HG02870 (cell line): Measurements from ENCODE around the gene ANKRD39.
"Not testable (repeated sequence)": the region's sequence is repeated elsewhere in the genome, so short reads cannot be mapped to it uniquely, and the experiment has no call there.

Experiments
- ATAC-seq: cut with Tn5 transposase; IDR thresholded peaks from one replicate; pipeline ENCODE4 v1.9.1; 2021; ENCODE audit warnings: mild to moderate bottlenecking, moderate library complexity; ENCODE audit not compliant: unreplicated experiment

The ANKRD39 gene

DNA sequence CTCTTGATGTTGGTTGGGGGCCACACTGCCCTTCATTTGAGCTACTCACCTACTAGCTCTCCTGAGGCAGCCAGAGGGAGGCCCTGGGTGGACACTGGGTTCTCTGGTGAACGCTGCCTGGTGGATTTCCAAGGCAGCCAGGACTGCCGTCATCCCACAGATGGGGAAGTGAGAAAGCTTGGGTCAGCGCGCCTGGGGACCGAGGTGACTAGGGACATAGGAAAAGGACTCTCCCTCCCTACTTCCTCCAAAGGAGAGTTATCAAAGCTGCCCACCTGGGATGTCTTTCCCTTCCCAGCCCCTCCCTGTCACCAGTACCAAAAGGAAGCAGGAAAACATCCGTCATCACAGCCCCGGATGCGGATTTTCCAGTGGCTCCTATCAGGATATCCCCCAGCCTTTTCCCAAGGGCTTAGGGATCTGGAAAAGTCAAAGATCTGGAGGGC lies 15.9 kb upstream of the ANKRD39 start:
- ATAC-seq, result no peak

DNA sequence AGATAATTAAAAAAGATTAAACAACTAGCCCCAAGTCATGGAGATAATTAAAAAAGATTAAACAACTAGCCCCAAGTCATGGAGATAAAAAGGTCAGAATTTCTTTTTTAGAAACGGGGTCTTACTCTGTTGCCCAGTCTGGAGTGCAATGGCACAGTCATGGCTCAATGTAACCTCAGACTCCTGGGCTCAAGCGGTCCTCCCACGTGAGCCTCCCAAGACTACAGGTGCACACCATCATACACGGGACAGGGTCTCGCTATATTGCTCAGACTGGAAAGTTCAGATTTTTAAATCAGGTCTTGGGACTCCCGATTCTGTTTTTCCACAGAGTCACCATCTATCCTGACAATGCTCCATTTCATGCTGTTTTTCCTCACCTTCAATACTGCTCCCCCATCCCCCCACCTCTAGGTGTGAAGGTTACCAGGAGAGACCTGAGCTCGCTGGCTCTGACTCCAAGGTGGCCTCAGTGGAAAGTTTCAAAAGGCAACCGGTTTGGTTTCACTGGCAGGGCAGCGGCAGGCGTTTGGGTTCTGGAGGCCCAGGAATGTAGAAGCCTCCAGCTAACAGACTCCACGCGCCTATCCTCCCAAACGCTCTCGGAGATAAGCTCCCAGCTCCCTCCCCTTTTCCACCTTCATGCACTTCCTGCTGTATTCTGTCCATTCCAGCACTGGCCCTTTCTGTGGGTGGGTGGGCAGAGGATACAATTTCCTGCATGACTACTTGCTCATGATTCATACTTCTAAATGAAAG lies 15.0 kb upstream of the ANKRD39 start:
- ATAC-seq, result no peak

DNA sequence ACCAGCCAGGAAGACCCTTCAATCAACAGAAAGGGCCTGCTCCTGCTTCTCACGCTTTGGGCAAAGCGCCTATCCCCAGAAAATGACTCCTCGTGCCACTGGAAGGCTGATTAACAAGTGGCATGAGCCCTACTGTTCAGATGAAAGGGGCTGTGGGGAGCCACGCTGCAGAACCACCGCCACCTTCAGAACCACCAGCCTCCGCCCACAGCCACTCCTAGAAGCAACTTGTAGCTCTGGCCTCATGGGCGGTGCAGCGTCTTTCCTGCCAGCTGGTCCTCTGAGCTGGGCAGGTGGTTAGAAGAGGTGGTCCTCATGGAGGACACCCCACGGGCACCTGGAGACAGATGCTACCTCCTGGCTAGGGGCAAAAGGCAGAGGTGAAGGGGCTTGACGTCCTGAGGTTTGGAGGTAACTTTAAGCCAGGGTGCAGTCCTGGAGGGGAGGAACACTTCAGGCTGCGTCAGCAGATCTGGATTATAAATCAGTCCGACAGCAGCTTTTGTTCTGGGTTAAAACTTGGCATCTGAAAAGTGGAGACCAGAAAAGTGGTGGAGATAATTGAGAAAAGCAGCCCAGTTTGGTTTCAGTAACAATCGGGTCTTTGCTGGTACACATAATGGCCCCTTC lies 12.9 kb upstream of the ANKRD39 start:
- no peak for ATAC-seq

DNA sequence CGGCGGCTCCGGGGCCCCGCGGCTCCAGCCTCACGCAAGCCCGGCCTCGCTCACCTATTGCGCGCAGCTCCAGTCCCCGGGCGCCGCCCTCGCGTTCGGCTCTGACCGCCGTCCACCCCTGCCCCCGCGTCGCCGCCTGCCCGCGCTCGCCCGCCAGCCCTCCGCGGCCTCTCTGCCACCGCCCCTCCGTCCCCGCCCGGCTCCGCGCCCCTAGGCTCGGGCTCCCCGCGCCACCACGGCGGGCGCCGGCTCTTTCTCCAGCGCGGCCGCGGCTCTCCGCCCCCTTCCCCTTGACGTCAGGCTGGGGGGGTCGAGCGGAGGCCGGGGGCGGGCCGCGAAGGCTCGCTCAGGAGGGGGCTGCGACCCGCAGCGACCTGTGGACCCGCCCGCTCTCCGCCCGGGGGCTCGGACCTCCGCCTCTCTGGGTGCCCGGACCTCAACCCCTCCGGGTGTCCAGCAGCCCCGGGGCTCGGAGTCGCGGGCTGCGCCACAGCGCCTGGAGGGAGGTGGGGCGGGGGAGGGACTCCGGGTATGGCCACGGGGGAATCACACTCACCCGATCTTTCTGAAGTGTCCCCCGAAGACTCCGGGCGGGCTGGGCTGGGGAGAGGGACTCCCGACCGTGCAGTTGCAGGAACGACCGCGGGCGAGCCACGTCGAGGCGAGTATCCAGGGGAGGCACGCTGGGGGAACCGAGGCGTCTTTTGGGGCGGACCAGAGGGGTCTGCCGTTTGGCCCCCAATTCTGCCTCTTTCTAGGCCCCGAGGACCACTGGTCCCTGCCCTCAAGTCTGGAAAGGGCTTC lies 12.2 kb upstream of the ANKRD39 start, which contains the start of gene SEMA4C:
Gene SEMA4C, minus strand, starts transcription at position 259 of the 804 bp plus-strand sequence. CDS start 2,194 bp downstream, outside the sequence.
- ATAC-seq, result no peak

DNA sequence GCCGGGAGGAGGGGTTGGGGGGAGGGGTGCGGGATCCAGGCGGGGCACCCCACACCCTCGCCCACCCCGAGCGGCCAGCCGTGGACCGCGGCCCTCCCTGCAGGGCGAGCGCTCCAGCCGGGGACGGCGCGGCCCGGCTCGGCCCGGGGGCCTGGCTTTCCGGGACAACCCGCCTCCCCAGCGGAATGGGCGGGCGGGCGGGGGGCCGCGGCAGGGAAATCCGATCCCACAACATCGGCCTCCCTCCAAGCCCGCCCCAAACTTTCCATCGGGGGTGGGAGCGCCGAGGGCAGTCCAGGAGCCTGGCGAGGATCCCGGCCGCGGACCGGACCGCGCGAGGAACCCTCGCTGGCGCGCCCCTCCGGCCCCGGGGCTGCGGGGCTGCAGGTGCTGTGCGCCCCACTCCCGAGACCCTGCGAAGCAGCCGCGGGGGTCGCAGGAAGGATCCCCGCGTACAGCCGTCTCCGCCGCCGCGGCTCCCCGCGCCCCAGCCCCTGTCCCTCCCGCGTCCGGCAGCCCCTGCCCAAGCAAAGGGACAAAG lies 11.5 kb upstream of the ANKRD39 start:
- ATAC-seq, result no peak

DNA sequence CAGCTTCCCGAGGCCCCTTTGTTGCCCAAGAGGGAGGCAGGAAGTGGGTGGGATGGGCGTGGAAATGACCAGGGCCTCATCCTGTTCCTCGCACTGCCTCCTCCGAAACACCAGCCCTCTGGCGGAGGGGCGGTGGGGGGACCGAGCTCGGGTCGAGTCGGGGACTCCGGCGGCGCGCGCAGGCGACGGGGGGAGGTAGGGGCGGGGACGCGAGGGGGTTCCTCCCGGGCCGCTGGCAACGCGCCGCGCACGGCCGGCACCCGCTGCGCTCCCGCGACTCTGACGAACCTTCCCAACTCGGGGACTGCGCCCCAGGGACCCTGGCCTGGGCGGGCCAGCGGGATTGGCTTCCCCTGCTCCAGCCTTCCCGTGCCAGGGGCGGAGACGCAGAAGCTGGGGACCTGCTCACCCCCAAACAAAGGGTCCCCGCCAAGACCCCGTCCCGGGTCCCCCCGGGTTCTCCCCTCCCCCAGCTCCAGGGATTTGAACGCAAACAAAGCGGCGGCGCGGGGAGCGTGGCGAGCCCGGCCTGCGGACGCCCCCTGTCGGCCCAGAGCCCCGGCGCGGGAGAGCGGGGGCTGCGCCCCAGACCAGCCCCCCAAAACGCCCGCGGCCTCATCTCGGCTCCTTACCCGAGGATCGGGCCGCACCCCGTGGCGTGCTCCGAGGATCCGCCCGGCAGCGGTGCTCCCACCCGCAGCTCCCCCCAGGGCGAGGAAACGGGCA lies 10.9 kb upstream of the ANKRD39 start:
- no peak for ATAC-seq

DNA sequence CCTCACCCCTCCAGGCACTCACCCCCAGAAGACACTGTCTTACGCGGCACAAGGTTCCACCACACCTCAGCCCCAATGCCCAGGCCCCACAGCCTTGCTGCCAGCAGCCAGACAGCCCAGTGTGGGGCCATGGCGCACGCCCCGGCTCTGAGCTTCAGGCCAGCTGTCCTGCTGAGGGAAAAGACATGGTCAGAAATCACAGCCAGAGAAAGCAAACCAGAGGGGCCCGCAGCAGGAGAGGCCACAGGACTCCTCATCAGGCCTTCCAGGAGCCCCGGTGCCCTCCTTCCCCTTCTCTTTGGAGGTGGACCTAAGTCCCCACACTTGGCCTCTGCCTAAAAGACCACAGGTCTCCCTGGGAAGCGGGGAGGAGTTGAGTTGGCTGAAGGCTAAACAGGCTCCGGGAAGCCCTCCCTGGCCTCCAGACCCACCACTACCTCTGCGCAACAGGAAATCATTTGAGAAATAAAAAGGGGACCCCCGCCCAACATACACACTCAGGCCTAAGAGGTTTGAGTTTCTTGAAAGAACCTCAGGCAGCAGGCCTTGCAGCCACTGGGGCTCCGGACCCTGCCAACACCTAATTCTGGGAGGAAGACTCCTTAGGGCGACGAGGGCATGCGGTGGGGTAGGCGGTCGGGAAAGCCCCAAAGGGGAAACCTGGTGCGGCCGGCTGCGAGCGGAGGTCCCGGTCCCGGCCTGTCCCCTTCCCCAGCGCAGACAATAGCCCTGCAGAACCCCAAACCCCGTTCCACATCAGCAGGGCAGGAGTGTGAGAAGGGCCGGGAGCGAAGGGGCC lies 10.1 kb upstream of the ANKRD39 start:
- no peak for ATAC-seq

DNA sequence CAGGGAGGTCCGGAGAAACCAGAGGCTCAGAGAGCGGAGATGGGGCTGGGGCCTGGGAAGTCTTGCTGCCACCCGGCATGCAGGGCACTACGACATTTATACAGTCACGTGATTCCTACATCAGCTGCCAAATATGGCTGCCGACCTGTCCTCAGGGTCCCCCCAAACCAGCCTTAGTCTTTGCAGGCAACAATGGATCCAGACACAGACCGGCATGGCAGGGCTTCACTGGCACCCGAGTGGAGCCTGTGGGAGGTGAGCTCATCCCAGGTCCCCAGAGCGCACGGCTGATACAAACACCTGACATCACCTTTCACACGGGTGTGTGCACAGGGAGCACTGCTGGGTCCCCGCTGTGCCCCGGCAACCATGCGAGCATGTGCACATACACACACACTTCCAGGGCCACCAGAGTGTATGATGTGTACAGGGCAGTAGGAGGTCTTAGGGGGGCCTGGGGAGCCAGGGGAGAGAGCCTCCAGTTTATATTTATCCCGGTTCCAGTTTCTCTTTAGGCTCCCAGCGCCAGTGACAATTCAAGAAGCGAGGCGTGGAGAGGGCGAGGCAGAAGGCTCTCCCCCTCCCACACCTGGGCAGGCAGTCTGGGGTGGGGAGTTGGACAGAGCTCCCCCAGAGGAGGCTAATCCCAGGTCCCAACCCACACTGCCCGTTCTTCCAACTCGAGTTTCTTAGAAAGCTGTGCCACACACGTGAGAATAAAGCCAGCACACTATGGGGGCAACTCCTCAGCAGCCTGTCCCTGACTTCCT lies 9.4 kb upstream of the ANKRD39 start:
- ATAC-seq, result no peak

DNA sequence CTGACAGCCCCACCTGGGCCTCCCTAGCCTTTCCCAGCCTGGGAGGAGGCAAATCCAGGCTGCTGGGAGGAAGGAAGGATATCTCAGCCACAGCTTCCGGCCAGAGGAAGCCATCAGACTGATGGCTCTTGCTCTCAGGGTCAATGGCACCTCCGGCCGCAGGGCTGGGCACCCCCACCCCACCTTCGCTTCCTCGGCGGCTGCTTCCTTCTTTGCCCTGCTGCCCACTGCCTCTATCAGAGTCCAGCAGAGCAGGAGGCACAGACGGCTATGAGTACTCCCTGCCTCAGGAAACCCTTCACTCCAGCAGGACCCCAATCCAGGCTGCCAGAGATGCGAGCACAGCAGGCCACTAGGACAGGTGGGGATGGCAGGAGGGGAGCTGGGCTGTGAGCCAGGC lies 8.8 kb upstream of the ANKRD39 start:
- no peak for ATAC-seq

DNA sequence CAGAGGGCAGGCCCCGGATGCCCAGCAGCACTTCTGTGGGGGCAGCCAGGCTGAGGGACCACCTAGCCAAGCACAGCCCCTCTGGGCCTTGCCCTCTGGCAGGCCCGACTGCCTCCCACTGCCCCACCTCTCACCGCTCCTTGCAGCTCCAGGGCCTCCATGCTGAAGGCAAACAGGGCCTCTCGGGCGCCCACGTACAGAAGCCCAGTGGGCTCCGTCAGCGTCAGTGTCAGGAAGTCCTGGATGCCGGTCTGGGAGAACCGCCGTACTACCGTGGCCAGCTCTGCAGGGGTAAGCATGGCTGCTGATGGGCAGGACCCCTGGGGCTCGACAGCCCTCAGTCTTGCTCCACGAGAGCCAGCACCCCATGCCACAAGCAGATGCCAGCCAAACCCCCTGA lies 8.3 kb upstream of the ANKRD39 start:
- ATAC-seq, result no peak

DNA sequence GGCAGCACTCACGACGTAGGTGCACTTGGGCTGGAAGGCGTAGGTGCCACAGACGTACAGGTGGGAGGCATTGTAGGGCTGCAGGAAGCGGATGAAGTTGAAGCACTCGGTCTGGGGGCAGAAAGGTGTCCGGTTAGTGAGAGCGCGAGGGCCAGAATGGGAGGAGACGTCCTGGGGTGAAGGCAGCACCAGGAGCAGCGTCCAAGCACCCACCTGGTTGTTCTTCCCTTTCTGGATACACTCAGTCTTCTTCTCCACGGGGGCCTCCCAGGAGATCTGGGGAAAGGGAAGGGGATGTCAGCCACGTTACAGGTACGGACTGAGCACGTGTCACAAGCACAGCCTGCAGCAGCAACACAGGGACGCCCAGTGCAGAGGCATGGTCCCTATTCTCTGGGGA lies 7.8 kb upstream of the ANKRD39 start:
- ATAC-seq, result no peak

DNA sequence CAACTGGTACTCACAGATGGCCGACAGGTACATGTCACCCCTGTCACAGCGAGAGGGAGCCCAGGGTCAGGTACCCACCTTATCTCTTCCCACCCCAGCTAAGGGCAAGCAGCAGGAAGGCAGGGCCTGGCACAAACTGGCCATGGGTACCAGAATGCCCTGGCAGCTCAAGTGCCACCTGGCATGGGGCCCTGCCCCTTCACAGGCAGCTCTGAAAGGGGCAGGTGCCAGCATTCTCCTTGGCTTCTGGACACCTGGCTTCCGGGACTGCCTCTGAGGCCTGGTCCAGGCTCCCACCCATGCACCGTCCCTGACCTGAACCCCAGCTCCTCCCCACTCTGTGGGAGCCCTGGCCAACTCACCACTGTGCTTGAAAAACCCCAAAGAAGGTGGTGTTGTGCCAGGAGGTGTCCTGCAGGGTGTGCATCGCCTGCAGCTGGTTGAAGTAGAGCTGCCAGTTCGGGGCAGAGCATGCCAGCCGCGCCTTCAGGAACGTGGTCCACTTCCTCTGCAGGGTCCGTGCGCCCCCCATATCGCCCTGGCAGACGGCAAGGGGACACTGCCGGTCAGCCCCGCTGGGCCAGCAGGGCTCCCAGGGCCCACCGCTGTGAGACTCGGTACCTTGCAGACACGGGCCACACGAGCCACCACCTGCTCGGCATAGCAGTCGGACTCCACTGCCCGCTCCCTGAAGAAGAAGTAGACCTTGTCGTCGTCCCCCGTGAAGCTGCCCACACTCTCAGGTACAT lies 6.7 kb upstream of the ANKRD39 start:
- no peak for ATAC-seq

DNA sequence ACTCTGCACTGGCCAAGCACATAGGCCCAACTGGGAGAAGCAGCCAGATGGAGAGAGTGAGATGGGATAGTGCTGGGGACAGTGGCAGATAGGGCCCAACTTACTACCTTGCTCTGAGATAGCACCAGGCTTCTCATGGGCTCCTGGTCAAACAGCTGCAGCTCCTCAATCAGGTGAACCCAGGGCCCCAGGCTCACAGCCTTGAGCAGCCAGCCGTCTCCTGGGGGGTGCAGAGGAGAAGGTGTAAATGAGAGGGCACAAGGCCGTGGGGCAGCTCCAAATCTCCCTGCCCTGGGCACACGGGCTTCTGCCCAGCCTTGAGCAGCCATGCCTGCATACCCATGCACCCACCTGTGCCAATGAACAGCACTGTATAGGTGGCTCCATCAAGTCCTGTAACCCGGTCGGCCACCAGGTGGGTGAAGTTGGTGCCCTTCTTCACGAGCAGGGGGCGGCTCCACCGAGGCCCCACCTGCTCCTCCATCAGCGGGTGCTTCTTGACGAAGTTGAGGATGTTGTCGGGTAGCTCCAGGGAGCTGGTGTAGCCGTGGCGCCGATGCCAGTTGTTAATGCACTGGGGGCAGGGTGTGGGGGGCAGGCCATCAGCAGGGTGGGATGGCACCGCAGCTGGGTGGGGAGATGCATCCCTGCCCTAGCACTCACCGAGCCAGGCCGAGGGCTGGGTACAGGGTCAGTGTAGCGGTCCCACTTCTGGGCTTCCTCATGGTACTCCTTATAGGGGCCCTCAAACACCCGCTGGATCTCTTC lies 5.9 kb upstream of the ANKRD39 start:
- no peak for ATAC-seq

DNA sequence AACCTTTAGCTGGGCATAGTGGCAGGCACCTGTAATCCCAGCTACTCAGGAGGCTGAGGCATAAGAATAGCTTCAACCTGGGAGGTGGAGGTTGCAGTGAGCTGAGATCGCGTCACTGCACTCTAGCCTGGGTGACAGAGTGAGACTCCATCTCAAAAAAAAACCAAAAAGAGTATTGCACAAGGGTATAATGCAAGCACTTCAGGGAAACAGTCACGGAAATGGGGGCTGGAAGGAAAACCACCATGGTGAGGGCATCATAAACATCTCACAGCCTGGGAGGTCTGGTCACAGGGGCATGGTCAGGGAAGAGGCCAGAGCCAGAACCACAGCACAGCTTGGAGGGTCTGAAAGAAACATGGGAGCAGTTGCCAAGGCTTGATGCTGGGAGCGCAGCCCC lies 5.2 kb upstream of the ANKRD39 start:
- ATAC-seq, result not testable (repeated sequence)

DNA sequence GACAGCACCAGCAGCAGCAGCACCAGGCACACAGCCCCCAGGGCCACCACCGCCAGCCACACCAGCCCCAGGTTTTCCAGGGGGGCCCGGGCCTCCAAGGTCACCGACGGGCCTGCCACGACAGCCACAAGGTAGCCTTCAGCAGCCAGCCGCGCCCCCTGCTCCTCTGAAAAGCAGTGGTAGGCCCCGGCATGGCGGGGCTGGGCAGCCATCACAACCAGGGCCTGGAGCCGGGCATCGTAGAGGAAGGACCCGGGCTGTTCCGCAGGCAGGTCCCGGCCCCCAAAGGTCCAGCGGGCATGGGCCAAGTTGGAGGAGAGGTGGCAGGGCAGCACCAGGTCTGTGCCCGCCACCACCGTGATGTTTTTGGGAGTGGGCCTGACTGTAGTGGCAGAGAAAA lies 3.3 kb upstream of the ANKRD39 start:
- ATAC-seq, result no peak

DNA sequence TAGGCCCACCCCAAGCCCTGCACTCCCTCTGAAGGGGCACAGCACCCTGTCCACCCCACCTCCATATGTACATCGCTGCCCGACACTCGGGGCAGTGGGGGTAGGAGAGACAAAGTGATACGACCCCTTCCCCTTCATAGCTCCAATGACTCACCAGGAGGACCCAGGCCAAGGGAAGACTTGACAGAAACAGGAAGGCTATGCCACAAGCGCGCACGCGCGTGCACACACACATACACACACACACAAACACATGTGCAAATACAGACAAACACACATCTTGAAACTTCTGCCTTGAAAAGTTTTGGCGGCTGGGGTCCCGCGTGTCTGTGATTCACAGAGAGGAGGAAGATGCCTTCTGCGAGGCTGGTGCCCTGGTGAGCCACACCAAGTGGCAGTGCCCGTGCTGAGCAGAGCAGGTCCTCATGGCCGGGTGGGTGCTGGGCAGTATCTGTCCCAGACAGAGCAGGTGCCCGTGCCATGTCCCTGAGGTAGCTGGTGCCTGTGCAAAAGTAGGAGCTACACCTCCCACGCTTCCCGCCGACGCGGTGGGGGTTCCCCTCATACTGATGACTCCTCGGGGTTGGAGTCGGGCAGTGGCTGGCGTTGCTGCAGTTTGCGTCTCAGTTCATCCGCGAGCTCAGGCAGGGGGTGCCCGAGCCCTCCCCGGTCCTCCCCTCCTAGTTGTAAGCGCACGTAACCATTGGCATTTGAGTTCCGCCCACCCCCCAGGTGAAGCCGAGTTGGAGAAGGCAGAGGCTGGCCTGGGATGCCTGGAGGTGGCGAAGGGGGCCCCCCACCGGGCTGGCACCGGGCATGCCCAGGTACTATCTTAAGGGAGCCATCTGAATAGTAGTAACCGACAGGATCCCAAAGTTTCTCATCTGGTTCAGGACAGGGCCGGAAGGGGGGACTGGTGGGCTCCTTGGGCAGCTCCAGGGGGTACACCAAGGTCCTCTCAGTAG lies 2.5 kb upstream of the ANKRD39 start:
- no peak for ATAC-seq

DNA sequence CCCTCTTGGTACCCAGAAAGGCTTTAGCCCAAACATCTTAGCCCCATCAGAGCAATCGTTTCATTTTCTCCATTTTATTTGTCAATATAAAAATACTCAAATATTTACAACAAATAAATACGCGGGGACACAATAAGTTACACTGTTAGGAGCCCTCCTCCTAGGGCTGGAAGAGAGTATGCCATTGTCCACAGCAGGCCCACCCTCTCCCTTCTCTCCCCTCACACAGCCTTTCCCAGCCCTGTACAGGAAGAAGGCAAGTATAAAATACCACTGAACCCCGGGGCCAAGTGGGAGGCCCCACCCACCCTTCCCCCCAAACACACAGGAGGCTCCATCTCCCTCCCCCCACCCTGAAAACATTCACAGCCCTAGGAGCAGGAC lies 1.9 kb upstream of the ANKRD39 start:
- no peak for ATAC-seq
